Vagina (tissue), 2 donors: ENCODE data around the gene TLE3. TPM values are rescaled to one million over a fixed set of nuclear protein-coding genes. Genes with fewer than 3 reads are reported as not detected.

Experiments
- DNase-seq, 2 donors: peaks; one replicate each; pipeline ENCODE4 v3.0.0-alpha.2; 2017; ENCODE audit errors: extremely low spot score in 2 of 2
- H3K27ac ChIP-seq: fragments of 200-600 bp; sonication (generic); one replicate; pipeline ENCODE4 v1.5.1; 2019
- H3K27me3 ChIP-seq: fragments of 200-600 bp; sonication (generic); one replicate; pipeline ENCODE4 v1.5.1; 2019
- H3K36me3 ChIP-seq, 2 donors: fragments of 200-600 bp; sonication (generic); one replicate each; pipeline ENCODE4 v1.5.1; 2017 to 2019
- H3K4me1 ChIP-seq: fragments of 200-600 bp; sonication (generic); one replicate; pipeline ENCODE4 v1.5.1; 2019
- H3K4me3 ChIP-seq, 2 donors: fragments of 200-600 bp; sonication (generic); 1 replicate in 1 of 2; 2 replicates in 1 of 2; pipeline ENCODE4 v1.5.1; 2016 to 2019
- H3K9me3 ChIP-seq: fragments of 200-600 bp; sonication (generic); one replicate; pipeline ENCODE4 v1.5.1; 2019
- POLR2A ChIP-seq, 2 donors: fragments of 450-650 bp; IDR thresholded peaks; one replicate each; pipeline ENCODE4 v1.6.1; 2017; ENCODE audit warnings: antibody characterized with exemption in 2 of 2, mild to moderate bottlenecking in 2 of 2, moderate library complexity in 2 of 2
- POLR2AphosphoS5 ChIP-seq, 2 donors: sonication (generic); formaldehyde crosslinking; IDR thresholded peaks; one replicate each; pipeline ENCODE4 v1.9.0; 2017; ENCODE audit warnings: antibody characterized with exemption in 2 of 2, mild to moderate bottlenecking in 2 of 2, low read depth in 1 of 2; ENCODE audit not compliant: insufficient read depth in 1 of 2
- intact Hi-C: fragments of 100-400 bp; cut with DNase I; formaldehyde crosslinking; loops from one replicate; pipeline ENCODE4 v1.15.1; 2023
- total RNA-seq: library from RNA; depleted of rRNA; stranded (reverse); fragments of >200 nt; gene quantifications from one replicate; pipeline ENCODE4 v1.2.3, GENCODE V29; 2016
- TF ChIP-seq, protein P1 (sequence below), 3 experiments: fragments of 450-650 bp in 2 of 3; fragments of 200-600 bp in 1 of 3; sonication (generic) in 1 of 3; IDR thresholded peaks; one replicate each; pipeline ENCODE4 v1.5.1; 2017 to 2019; ENCODE audit warnings: antibody characterized with exemption in 3 of 3, mild to moderate bottlenecking in 2 of 3, moderate library complexity in 2 of 3

The TLE3 gene
- total RNA-seq, 1 donor from 2014 or later: 64.6 TPM

DNA sequence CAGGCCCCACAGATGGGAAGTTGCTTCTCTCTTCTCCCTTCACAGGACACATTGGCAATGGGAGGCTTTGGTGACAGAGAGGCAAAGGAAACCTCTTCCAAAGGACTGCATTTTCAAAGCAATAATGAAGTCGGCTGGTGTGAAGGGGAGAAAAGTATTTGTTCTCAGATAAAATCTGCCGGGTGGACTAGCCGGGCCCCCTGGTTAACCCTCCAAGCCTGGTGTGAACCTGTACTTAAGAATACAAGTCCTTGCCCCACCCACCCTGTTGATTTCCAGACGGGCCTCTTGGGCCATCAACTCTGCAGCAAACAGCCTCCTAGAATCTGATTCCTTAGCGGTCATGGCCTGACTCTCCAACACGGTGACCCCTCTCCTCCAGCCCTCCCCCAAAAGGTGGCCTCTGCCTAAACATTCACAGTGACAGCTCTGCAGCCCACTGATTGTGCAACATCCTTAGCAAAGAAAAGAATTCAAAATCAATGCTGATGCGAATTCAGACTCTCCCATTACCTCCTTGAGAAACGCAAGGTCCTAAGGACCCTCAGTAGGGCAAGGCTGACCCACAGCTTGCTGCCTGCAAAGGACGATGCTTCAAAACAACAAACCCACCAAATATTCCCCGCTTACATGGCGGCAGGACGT is 9.9 kb downstream of the TLE3 start:
- intact Hi-C loops: no loop called here
- H3K27me3 ChIP-seq: no peaks in the 10 kb centered on the region
- DNase-seq: no peak
- no peak overlapping the region for H3K4me3 ChIP-seq
- TF ChIP-seq, protein P1, sequence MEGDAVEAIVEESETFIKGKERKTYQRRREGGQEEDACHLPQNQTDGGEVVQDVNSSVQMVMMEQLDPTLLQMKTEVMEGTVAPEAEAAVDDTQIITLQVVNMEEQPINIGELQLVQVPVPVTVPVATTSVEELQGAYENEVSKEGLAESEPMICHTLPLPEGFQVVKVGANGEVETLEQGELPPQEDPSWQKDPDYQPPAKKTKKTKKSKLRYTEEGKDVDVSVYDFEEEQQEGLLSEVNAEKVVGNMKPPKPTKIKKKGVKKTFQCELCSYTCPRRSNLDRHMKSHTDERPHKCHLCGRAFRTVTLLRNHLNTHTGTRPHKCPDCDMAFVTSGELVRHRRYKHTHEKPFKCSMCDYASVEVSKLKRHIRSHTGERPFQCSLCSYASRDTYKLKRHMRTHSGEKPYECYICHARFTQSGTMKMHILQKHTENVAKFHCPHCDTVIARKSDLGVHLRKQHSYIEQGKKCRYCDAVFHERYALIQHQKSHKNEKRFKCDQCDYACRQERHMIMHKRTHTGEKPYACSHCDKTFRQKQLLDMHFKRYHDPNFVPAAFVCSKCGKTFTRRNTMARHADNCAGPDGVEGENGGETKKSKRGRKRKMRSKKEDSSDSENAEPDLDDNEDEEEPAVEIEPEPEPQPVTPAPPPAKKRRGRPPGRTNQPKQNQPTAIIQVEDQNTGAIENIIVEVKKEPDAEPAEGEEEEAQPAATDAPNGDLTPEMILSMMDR (IDR thresholded peaks at IDR 0.05): no peak
- TF ChIP-seq POLR2A (IDR thresholded peaks at IDR 0.05) (no peak), POLR2AphosphoS5 (IDR thresholded peaks at IDR 0.05; ENCODE audit: insufficient read depth in 1 of 2, low read depth in 1 of 2) (no peak)
- H3K27ac ChIP-seq: no peak overlapping the region
- peaks cover 0 to 38% of the 10 kb centered on the region in 2 donors for H3K36me3 ChIP-seq
- H3K9me3 ChIP-seq: no peaks in the 10 kb centered on the region
- peaks cover 56% of the 10 kb centered on the region for H3K4me1 ChIP-seq

DNA sequence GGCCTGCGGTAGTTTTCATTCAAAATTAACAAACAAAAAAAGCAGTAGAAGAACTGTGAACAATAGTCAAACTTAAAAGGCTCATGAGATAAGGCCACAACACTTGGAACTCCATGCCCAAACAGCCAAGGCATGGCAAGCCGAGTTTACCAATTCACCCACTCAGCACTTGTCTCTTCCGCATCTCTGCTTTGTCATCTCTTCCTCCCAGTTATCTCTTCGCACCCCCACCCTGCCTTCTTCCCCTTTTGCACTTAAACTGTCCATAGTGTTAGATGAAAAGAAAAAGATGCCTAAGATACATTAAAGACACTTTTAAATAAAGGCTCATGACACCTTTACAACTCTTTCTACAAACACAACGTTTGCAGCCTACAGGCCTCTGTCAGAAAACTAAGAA is 11.1 kb downstream of the TLE3 start:
- Histone ChIP-seq H3K9me3 (no peaks in the 10 kb centered on the region), H3K27me3 (no peaks in the 10 kb centered on the region), H3K4me3 (no peak overlapping the region), H3K36me3 (peaks cover 0 to 50% of the 10 kb centered on the region in 2 donors), H3K4me1 (peaks cover 44% of the 10 kb centered on the region), H3K27ac (no peak overlapping the region)
- no peak for DNase-seq
- TF ChIP-seq, protein P1 (IDR thresholded peaks at IDR 0.05): no peak
- TF ChIP-seq POLR2A (IDR thresholded peaks at IDR 0.05) (no peak), POLR2AphosphoS5 (IDR thresholded peaks at IDR 0.05; ENCODE audit: insufficient read depth in 1 of 2, low read depth in 1 of 2) (no peak)
- intact Hi-C loops: no loop called here

- TF ChIP-seq, protein P1 (IDR thresholded peaks at IDR 0.05): no peak
- H3K4me1 ChIP-seq: peaks cover 36% of the 10 kb centered on the region
- no peak for DNase-seq
- intact Hi-C loops: no loop called here
- H3K9me3 ChIP-seq: no peaks in the 10 kb centered on the region
- no peak overlapping the region for H3K27ac ChIP-seq
- H3K36me3 ChIP-seq: peaks cover 0 to 54% of the 10 kb centered on the region in 2 donors
- no peaks in the 10 kb centered on the region for H3K27me3 ChIP-seq
- H3K4me3 ChIP-seq: no peak overlapping the region
Measured at GRCh38 chr15:70084461-70084860, 13.3 kb downstream of the TLE3 start.

DNA sequence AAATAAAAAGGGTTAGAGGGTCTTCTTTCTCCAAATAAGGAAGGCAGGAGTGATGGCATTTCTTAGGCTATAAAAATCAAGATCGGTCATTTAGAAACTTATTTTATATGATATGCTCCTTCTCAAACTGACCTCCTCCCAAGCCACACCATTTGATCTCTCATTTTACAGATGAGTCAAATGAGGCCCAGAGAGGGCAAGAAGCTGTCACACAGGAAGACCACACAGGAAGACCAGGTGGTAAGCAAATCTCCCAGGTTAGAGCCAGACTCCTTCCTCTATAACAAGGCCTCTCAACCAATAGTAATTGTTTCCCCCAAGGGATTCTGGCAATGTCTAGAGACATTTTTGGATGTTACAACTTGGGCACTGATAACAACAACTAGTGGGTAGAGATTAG is 13.8 kb downstream of the TLE3 start:
- H3K4me1 ChIP-seq: peaks cover 36% of the 10 kb centered on the region
- TF ChIP-seq POLR2AphosphoS5 (IDR thresholded peaks at IDR 0.05; ENCODE audit: insufficient read depth in 1 of 2, low read depth in 1 of 2): no peak
- TF ChIP-seq, protein P1 (IDR thresholded peaks at IDR 0.05): no peak
- TF ChIP-seq POLR2A (IDR thresholded peaks at IDR 0.05): no peak
- no peaks in the 10 kb centered on the region for H3K27me3 ChIP-seq
- no peak for DNase-seq
- H3K9me3 ChIP-seq: no peaks in the 10 kb centered on the region
- H3K4me3 ChIP-seq: no peak overlapping the region
- H3K36me3 ChIP-seq: peaks cover 0 to 54% of the 10 kb centered on the region in 2 donors
- intact Hi-C loops: no loop called here
- no peak overlapping the region for H3K27ac ChIP-seq

GRCh38 chr15:70083418-70083817 is 14.3 kb downstream of the TLE3 start:
- Histone ChIP-seq H3K4me1 (peaks cover 36% of the 10 kb centered on the region), H3K9me3 (no peaks in the 10 kb centered on the region), H3K36me3 (peaks cover 0 to 54% of the 10 kb centered on the region in 2 donors), H3K4me3 (no peak overlapping the region), H3K27me3 (no peaks in the 10 kb centered on the region), H3K27ac (no peak overlapping the region)
- intact Hi-C loops: no loop called here
- no peak for DNase-seq
- TF ChIP-seq, protein P1 (IDR thresholded peaks at IDR 0.05): no peak
- no peak for TF ChIP-seq POLR2A (IDR thresholded peaks at IDR 0.05)
- no peak for TF ChIP-seq POLR2AphosphoS5 (IDR thresholded peaks at IDR 0.05; ENCODE audit: insufficient read depth in 1 of 2, low read depth in 1 of 2)
